GM19468 (cell line): ENCODE data around the gene RCOR1.
"Not testable (repeated sequence)": the region's sequence is repeated elsewhere in the genome, so short reads cannot be mapped to it uniquely, and the experiment has no call there.

Source experiments
- ATAC-seq: cut with Tn5 transposase; IDR thresholded peaks from one replicate; pipeline ENCODE4 v1.9.1; 2021; ENCODE audit warnings: mild to moderate bottlenecking, moderate library complexity, moderate number of reproducible peaks; ENCODE audit not compliant: unreplicated experiment; ENCODE audit errors: extremely low read depth

RCOR1 gene

GRCh38 chr14:102570334-102570995 is 22.0 kb upstream of the RCOR1 start:
- no peak for ATAC-seq

GRCh38 chr14:102571043-102571442 is 21.4 kb upstream of the RCOR1 start:
- ATAC-seq: no peak

- no peak for ATAC-seq
Observed at GRCh38 chr14:102571478-102572042, 20.9 kb upstream of the RCOR1 start.

- ATAC-seq: not testable (repeated sequence)
Observed at GRCh38 chr14:102573161-102573560, 19.3 kb upstream of the RCOR1 start.

GRCh38 chr14:102573591-102574046 is 18.8 kb upstream of the RCOR1 start:
- no peak for ATAC-seq

DNA sequence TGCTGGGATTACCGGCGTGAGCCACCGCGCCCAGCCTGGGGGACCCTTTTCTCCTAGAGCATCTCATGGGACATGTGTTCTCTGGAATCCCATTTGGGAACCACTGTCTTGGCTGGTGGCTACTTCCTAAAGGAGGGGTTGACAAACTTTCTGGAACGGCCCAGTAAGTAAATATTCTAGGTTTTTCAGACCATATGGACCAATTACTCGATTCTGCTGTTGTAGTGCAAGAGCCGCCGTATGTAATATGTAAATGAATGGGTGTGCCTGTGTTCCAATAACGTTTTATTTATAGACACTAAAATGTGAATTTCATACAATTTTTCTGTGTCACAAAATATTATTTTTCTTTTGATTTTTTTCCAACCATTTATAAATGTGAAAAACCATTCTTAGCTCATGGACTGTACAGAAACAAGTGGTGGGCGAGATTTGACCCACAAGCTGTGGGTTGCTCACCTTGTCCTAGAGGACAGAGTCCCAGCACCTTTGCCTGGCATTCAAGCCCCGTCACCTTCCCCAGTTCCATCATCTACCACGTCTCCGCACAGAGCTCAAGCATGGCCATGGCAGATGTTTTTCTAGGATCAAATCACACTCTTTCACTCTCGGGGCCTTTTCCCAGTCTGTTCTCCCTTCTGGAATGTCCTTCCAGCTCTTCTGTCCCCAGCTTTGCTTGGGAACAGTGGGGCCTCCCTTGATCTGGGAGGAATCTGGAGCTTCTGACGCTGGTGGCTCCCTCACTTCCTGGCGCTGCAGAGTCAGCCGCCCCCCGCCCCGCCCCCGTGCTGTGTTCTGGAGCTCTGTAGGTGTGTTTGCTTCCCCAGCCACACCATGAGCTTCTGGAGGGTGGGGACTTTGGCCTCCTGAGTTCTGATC is 17.9 kb upstream of the RCOR1 start:
- no peak for ATAC-seq

- no peak for ATAC-seq
Observed at GRCh38 chr14:102575160-102575845, 17.1 kb upstream of the RCOR1 start.

- not testable (repeated sequence) for ATAC-seq
Observed at GRCh38 chr14:102575846-102576428, 16.5 kb upstream of the RCOR1 start.

- ATAC-seq: no peak
Observed at GRCh38 chr14:102578821-102579220, 13.6 kb upstream of the RCOR1 start.

DNA sequence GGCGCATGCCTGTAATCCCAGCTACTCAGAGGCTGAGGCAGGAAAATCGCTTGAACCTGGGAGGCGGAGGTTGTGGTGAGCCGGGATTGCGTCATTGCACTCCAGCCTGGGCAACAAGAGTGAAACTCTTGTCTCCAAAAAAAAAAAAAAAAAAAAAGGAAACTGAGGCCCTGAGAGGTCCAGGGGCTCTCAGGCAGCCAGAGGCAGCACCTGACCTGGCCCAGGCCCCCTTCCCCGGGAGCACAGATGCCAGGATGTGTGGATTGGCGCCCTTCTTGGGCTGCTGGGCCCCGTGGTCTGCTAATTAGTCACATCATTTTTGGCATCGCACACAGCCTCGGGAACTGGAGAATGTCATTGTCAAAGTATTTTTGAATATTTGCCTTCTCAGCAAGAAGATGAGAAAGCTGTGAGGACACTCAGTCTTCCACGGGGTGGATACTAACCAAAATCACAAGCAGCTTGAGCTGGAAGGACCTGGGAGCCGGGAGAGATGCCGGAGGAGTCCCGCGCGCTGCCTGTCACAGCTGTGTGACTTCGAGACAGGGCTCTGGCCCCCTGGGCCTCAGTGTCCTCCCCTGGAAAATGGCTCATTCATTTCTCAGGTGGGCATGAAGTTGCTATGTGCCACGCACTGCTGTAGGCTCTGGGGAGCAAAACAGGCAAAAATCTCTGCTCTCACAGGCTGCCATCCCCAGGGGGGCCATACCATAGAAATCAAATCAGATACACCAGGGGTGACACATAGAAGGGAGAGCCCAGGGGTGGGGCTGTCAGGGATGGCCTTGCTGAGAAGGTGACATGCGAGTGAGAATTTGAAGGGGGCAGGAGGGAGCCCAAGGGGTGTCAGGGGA is 12.5 kb upstream of the RCOR1 start:
- ATAC-seq: no peak

DNA sequence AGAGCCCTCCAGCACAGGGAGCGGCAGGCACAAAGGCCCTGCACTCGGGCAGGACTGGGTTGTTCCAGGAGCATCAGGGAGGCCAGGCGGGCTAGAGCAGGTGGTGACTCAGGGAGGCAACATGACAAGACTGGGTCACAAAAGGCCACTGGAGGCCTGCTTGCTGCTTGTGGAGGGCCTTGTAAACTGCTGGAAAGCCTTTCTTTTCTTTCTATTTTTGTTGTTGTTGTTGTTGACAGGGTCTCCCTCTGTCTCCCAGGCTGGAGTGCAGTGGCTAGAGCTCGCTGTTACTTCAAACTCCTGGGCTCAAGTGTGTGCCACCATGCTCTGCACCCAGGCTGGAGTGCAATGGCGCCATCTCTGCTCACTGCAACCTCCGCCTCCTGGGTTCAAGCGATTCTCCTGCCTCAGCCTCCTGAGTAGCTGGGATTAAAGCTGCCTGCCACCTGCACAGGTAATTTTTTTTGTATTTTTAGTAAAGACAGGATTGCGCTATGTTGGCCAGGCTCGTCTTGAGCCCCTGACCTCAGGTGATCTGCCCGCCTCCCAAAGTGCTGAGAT is 11.8 kb upstream of the RCOR1 start:
- no peak for ATAC-seq

GRCh38 chr14:102581193-102581592 is 11.3 kb upstream of the RCOR1 start:
- ATAC-seq: no peak

- ATAC-seq: no peak
Observed at GRCh38 chr14:102583726-102584125, 8.7 kb upstream of the RCOR1 start.

GRCh38 chr14:102584871-102585869 is 7.3 kb upstream of the RCOR1 start:
- no peak for ATAC-seq

DNA sequence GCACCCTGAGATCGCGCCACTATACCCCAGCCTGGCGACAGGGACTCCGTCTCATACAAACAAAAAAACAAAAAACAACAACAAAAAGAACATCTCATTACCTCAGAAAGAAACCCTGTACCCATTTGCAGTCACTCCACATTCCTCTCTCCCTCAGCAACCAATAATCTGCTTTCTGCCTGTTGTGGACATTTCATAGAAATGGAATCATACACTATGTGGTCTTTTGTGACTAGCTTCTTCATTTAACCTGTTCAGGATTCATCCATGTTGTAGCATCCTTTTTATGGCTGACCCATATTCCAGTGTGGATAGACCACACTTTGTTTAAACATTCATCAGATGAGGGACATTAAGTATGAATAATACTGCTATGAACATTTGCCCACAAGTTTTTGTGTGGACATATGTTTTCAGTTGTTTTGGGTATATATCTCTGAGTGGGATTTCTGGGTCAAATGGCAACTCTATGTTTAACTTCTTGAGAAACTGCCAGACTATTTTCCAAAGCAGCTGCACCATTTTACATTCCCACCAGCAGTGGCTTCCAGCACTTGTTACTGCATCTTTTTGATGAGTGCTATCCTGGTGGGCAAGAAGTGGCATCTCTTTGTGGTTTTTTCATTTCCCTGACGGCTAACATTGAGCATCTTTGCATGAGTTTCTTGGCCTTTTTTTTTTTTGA is 5.9 kb upstream of the RCOR1 start:
- ATAC-seq: no peak

DNA sequence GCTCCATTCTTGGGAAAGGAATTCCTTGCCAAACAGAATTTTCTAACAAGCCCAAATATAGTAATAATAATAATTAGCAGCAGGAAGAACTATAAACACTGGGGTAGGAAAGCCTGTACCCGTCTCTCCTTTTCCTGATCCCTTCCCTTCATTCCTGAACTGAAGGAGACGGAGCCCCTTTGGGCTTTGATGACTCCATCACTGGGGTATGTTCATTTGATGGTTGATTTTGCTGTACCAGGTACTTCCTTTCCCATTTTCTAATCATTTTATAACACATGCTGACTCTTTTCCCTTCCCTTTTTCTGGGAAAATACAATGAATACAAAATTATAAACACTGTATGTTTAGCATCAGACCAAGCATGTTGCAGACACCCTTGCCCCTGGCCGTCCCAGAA is 3.6 kb upstream of the RCOR1 start:
- no peak for ATAC-seq

DNA sequence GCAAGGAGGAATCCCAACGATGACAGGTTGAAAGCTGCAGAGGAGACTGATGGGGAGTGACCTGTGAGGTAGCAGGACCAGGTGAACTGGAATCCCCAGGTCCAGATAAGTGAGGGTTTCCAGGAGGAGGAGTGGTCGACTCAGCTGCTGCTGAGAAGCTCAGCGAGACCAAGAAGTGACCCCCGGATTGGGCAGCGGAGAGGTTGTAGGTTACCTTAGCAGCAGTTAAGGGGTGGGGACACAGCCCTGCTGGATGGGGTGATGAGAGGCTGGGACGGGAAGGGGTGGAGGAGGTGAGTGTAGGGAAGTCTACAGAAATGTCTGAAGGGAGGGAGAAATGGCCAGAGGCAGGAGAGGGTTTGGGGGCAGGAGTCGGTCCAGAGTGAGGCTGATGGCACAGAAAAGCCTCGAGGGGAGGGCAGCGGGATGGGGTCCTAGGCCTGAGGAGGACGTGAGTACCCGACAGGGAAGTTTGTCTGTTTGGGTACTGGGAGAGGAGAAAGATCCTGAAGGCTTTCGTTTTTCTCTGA is 2.6 kb upstream of the RCOR1 start:
- no peak for ATAC-seq
